Left forelimb (tissue), 1 donor: ENCODE results near the gene MID1.
"Not testable (repeated sequence)": the region's sequence is repeated elsewhere in the genome, so short reads cannot be mapped to it uniquely, and the experiment has no call there.

Experiments
- DNase-seq: peaks from one replicate; pipeline ENCODE4 v3.0.0-alpha.2; 2018; ENCODE audit warnings: low spot score

MID1 gene

DNA sequence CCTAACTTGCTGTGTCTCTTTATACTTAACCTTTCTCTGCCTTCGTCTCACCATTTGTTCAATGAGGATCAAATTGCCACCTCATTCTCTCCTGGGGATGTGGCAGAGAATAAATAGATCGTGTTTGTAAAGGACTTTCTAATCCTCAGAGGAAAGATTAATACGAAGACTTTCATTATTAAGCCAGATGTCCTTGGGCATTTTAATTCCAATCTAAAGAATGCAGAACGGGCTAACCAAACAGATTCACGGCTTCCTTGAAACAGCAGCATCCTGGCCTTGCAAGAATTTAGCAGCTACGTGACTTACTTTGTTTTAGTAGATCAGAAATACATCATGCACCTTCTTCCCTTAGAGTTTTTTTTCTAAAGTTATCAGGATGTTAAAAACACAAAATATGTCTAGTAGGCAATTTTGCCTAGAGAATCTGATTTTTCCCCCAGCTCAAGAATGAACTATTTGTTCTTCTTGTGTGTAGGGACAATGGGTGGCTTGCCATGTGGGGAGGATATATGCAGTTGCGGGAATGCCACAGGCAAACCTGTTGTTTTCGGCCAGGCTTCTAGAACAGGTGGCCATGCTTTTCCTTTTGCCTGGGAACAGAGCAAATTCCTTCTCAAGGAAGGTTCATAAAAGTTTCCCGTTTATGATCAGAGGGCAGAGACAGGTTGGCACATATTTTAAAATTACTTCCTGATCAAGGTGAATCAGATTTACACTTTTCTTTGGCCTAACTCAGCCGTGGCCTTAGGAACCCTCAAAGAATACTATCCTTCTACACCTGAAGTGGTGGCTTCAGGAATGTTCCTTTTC lies 3.0 kb downstream of the MID1 start:
- no peak for DNase-seq

DNA sequence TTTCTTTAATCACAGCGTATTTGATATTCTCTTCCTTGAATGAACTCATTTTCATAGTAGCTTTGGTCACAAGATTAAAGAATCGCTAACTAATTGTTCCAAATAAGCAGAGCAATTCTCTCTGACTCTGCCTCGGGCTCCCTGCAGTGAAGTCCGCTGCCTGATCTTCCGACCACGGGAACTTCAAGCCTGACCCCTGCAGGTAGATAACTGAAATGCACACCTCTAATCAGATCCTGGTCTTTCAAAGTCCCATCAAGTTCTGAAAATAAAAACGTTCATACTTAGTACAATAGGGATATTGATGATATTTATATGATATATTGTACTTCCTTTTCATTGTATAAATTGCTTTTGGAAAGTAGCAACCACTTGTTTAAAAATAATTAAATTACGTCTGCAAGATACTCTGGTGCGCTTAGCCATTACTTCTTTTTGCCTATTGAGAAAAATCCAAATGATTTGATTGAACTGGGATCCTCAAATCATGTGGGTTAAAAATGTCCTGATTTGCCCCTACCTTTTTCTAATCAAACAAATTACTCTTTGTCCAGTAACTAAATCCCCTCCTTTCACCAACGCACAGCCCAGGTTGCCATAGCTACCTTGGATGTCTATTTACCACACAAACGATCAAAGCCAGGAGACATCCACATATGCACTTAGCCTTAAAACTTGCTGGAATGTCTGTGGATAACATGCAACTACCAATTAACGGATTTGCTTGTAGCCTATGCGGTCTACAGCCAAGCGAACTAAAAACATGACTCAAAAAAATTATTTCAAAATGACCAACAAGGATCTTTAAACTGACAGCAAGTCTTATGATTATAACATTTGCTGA lies 4.2 kb downstream of the MID1 start:
- DNase-seq: no peak

DNA sequence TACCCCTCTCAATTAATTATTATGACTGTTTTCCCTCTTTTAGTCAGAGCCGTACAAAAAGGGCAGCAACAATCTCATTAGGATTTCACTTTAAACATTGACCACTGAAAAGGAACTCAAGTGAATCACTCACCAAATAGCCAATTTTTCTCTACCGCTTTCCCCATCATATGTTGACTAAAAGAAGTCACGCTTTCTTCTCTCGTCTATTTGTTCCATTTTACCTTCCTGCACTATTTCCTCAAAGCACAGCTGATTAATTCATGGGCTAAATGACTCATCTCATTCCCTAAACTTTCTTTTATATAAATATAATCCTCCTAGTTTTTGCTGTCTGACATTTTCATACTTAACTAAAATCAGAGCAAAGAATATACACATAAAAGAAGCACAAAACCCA lies 8.2 kb downstream of the MID1 start:
- no peak for DNase-seq

DNA sequence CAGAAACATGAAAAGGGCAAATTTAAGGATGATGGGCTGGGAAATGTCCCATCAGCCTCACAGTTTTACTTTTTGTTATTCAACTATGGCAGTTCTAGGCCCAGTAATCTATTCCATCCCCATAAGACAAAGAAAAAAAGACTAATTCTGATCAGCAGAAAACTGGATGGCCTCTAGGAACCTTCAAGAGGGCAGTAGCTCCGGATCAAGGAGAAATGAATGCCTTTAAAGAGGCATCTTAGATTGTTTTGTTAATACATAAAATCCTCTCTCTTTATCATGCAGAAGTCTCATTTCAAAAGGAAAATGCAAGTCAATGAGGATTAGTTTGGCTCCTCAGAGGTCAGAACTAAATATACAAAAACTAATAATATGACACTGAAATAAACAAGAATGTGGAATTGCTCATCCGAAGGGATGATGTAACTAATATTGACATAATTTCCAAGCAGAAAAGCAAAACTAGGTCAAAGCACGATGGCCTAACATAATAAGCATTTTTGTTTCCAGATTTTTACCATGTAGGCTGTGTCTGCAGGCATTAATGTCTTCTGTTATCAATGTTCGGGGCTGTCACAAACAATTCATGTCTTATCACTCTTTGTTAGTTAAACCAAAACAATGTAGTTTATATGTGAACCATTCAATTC lies 8.8 kb downstream of the MID1 start:
- no peak for DNase-seq

DNA sequence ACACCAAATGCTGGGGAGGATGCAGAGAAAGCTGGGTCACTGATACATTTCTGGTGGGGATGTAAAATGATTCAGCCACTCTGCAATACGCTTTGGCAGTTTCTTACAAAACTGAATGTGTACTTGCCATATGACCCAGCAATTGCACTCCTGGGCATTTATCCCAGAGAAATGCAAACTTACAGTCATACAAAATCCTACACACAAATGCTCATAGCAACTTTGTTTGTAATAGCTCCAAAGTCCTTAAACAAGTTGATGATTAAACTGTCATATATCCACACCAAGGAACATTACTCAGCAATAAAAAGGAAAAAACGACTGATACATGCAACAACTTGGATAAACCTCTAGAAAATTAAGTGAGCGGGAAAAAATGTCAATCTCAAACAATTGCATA lies 12.3 kb downstream of the MID1 start:
- DNase-seq: no peak

DNA sequence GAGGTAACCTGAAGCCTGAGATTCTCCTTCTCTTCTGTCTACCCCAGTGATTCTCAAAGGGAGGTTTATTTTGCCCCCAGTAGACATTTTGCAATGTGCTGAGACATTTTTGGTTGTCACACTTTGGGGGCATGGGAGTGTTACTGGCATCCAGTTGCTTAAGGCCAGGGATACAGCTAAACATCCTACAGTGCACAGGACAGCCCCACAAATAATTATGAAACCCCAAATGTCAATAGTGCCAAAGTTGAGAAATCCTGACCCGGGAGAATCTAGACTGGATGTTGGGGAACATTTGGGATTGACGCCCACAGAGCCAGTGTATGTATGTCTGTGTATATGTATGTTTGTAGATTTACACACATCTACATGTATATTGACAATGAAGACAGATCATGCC lies 13.2 kb downstream of the MID1 start:
- no peak for DNase-seq

DNA sequence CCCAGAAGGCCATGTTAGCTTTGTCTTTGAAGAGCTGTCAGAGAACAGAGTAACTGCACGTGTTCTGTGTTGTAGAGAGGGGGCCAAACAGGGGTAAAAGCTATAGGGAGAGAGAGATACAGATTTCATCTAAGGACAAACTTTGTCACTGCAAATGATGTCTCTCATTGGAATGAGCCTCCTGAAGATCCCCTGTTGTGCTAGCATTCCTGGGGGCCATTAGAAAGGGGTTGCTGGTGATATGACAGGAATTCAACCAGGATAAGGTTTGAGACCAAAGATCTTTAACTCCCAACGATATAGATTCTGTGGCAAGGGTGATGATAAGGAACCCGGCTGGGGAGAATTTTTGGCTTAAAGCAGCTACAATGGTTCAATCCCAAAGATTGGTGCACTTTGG lies 16.8 kb downstream of the MID1 start:
- DNase-seq: no peak

DNA sequence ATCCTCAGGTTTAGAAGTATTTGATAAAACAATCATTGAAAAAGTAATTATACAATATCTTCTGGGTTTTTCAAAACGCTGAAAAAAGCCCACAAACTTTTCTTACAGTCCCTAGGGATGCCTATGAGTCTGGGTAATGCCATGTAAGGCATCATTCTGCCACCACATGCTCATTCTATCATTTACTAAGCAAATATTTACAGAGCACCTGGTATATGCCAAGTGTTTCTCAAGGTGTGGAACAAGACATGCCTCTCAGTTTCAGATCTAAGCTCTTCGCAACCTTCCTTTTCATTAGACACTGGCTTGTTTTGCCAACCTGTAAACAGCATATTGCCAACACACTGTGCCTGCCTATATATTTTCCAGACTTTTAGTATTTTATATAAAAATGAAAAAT lies 17.7 kb downstream of the MID1 start:
- DNase-seq: no peak

DNA sequence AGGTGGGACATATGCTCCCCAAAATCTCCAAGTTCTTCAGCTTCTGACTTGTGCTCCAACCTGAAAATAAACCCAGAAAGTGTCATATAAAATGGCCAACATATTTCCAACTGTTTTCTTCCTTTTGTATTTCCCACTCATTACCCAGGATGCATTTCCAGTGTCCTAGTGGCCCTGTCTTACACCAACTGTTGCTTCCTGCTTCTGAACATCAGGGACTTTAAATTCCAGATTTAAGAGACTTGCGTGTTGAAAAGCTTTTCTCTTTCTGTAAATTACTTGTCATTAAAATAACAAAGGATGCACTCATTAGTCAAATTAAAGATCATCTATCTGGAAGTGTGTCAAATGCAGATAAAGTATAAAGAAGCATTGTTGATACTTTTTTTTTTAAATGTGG lies 19.9 kb downstream of the MID1 start:
- DNase-seq: no peak

DNA sequence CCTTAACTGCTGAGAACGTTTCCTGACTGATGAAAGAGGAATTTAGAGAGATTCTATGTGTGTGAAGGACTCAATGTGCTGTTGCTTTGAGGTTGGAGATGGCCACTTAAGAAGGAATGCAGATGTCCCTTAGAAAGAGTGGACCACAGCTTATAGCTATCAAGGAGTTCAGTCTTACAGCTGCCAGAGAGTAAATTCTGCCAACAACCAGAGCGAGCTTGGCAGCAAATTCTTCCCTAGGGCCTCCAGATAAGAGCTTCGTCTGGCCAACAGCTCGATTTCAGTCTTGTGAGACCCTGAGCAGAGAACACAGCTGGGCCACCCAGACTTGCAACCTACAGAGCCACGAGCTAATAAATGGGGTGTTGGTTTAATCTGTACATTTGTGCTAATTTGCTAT lies 21.8 kb downstream of the MID1 start:
- DNase-seq: no peak

DNA sequence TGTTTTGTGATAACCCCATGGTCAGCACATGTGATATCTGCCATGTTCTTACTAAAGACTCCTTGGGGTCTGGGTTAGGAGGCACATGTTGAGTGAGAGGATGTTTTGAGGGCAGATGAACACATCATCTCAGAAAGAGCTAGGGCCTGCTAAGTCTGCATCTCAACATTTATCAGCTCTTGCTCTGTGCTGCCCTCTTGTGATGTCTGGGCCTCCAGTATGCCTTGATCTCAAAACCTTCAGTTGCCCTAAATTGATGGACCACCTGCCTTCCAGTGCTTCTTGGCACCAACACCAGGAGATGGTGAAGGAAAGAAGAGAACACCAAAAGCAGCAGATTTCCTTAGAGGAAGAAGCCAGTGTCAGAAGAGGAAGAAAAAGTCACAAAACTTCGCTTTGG lies 22.5 kb downstream of the MID1 start:
- DNase-seq: no peak

DNA sequence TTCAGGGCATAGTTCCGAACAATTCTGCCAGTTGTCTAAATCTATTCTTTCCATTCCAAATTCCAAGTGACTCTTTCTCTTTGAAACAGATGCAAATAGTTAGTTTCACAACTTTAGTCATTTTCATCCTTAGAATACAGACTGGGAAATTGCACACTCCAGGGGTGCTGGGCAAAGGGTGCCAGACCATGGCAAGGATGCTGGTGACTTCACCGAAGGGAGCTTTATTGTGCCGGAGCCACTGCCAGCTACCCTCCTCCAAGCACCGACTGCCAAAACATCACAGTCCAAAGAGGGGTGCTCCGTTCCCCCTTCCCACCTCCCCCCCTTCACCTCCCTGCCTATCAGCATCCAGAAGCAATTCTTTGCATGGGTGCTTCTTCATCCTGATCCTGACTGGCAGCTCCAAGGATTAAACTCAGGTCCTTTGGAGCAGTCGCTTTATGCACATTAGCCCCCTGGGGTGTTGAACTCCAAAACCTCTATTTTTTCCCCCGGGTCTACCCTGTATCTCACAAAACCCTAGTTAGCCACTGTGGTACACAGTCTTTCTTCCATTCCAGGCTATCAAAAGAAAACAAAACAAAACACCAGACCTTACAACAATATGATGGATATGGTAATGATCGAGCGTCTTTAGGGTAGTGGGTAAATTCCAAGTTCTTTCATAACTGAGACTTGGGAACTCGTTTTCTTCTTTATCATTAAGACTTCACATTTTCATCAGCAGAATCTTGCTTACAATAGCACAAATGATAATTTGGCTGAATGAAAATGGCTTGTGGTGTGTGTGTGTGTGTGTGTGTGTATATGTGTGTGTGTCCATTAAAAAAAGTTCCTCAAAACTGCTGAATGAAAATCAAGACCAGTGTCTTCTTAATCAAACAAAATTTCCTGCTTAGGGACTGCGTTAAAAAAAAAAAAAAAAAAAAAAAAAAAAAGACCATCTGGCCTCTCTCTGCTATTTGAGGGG lies 28.7 kb downstream of the MID1 start:
- no peak for DNase-seq

DNA sequence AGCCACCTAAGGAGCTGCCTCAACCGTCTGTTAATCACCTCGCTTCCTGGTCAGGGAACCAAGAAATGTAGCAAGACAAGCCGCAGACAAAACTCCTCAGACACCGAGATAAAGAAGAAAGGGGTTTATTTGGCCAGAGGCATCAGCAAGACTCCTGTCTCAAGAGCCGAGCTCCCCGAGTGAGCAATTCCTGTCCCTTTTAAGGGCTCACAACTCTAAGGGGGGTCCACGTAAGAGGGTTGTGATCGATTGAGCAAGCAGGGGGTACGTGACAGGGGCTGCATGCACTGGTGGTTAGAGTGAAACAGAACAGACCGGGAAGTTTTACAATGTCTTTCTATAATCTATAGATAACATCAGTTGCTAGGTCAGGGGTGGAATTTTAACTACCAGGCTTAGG lies 30.6 kb downstream of the MID1 start:
- DNase-seq: not testable (repeated sequence)

DNA sequence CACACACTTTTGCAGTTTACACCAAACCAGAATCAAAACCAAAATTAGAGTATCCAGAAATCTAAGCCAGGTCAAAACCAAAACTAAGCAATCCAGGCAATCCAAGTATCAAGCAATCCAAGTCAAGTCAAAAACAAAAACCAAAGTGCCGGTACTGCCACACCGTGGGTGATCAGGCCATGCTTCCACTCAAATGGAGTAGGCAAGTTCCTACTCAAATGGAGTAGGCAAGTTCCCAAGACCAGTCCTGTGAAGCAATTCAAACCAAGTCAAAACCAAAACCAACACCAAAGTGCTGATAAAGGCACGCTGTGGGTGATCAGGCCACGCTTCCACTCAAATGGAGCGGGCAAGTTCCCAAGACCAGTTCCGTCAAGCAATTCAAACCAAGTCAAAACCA lies 31.3 kb downstream of the MID1 start:
- DNase-seq: no peak

DNA sequence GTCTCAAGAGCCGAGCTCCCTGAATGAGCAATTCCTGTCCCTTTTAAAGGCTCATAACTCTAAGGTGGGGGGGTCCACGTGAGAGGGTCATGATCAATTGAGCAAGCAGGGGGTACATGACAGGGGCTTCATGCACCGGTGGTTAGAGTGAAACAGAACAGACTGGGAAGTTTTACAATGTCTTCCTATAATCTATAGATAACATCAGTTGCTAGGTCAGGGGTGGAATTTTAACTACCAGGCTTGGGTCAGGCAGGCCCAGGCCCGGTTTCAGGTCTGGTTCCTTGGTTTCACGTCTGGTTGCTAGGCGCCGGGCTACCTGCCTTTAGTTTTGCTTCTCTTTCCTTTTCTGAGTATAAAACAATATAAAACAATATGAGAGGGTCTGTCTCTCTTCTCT lies 35.5 kb downstream of the MID1 start:
- not testable (repeated sequence) for DNase-seq

DNA sequence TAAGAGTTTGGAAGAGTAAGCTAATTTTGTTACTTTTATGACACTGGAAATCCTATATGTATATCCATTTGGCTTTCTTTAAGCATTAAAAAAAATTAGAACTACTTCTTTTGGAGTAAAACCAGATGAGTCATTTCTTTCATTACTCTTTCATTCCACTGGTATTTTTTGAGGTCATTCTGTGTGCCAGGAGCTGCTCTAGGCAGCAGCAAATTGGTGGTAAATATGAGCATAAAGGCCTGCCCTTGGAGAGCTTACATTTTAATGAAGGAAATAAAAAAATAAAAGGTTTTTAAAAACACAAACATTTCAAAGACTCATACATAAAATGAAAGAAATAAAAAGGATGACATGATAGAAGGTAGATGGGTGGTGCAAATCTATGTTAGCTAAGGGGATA lies 37.4 kb downstream of the MID1 start:
- DNase-seq: no peak

DNA sequence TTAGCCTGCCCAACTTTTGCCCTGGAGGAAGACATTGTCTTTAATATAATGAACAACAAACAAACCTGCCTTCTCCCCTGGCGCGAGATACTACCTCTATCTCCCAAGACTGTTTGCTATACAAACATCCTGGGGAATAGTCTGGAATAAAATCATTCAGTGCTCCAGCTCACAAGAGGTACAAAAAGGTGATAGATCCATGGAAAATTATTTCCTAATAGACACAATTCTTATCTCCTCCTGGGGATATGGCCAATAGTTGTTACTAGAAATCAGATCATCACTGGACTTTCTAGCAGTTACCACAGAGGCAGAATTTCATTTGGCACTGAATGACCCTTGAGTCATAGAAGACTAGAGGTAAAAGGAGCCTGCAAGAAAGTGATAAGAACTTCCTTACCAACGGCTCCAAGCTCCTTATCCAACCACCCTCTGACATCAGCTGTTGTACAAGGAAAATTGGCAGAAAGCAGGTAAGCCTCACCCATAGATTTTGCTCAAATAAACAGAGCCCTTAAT lies 38.1 kb downstream of the MID1 start:
- DNase-seq: no peak

DNA sequence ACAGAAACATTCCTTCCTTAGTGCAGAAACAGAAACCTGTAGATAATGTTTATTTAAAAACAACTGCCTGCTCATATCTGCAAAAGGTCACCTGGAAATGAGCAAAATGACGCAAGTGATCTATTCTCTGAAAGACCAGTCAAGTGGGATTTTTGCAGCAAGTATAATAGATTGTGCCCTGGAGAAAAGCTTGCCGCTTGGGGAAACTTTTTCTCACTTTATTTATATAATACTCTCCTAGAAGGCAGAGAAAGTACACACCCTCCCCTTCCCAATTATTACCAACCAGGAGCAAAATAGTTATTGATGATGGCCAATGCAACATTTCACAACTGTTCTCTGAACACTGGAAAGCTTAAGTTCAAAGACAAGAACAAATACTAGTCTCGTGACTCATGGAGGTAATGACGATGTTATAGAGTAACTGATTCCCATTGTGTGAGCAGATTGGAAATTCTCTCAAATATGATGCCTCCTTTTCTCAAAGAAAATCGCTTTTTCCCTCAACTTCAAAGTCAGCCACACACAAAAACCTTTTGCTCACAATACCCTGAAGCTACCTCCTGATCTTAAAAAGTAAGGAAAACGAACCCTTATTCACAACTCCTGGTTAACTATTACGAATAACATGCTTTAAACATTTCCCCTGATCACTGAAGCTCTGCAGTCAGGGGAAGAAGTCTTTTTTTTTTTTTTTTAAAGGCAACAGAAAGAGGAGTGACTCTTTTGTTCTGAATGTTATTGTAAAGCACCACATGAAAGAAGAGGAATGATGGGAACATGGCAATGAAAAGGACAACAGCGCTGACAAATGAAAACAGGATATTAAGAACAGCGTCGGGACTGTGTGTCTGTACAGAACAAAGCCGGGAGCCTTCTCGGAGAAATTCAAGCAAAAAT lies 41.0 kb downstream of the MID1 start:
- DNase-seq: no peak

DNA sequence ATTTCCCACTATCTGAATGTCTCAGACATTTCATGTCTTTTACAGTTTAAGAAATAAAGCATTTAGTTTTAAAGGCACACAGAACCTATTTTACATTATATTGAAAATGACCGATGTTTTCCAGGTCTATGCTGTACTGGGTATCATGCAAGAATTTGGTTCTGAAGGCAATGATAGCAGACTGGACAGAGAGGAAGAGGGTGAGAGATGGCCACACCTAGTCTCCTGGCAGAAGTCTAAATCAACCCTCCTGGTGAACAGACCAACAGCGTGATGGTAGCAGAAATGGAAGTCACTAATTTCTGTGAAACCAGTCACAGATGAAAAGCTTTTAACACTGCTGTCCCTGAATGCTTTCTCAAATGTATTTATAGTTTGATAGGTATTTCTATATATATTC lies 41.9 kb downstream of the MID1 start:
- no peak for DNase-seq

DNA sequence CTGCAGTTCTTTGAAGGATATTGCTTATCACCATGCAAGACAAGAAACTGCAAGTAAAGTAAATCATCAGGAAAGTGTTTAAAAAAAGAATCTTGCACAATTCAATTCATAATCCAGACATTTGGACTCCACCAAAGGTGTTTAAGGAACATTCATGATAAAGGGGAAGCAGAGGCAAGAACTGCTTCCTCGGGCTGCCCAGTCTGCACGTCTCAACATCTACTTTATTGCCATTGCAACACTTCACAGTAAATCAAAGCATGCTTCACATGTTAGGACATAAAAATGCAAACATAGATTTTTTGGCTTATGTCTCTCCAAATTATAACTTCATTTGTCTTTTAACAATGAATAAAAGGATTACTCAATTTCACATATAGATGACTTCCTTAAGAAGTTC lies 42.5 kb downstream of the MID1 start:
- no peak for DNase-seq
